NCI-H774 (cell line): Measurements from ENCODE around the gene SCRN2.

ENCODE experiments used
- DNase-seq: peaks from one replicate; lab custom pipeline; 2025; lab: John Stamatoyannopoulos, UW

The SCRN2 gene

GRCh38 chr17:47846716-47847340 lies 5.8 kb upstream of the SCRN2 start:
- DNase-seq = no peak

GRCh38 chr17:47845716-47846075 lies 4.6 kb upstream of the SCRN2 start:
- no peak for DNase-seq

GRCh38 chr17:47844814-47845715 lies 4.0 kb upstream of the SCRN2 start:
- DNase-seq = no peak

GRCh38 chr17:47844227-47844626 lies 3.2 kb upstream of the SCRN2 start:
- DNase-seq = no peak

GRCh38 chr17:47843391-47843730 lies 2.3 kb upstream of the SCRN2 start:
- no peak for DNase-seq

GRCh38 chr17:47841488-47842291 lies 617 bp upstream of the SCRN2 start:
- DNase-seq = no peak

GRCh38 chr17:47840001-47840741 lies 902 bp downstream of the SCRN2 start:
- no peak for DNase-seq

GRCh38 chr17:47839071-47839470 lies 2.0 kb downstream of the SCRN2 start:
- no peak for DNase-seq

GRCh38 chr17:47838636-47839035 lies 2.4 kb downstream of the SCRN2 start:
- DNase-seq = no peak

GRCh38 chr17:47837401-47838039 lies 3.6 kb downstream of the SCRN2 start:
- DNase-seq = no peak

GRCh38 chr17:47836601-47837000 lies 4.5 kb downstream of the SCRN2 start:
- DNase-seq = no peak

GRCh38 chr17:47834756-47835155 lies 6.3 kb downstream of the SCRN2 start:
- DNase-seq = no peak

- no peak for DNase-seq
Observed at GRCh38 chr17:47831934-47832327, 9.1 kb downstream of the SCRN2 start.

GRCh38 chr17:47831003-47831933 lies 9.8 kb downstream of the SCRN2 start, which contains the start of the genes LRRC46 and MRPL10:
Gene LRRC46 (plus strand): TSS chr17:47831670. CDS start chr17:47831990, 320 bp downstream.
Gene MRPL10 (minus strand): TSS chr17:47831541. CDS start chr17:47831511, 30 bp downstream.
- peak; percentile 97 for DNase-seq

GRCh38 chr17:47830396-47831002 lies 10.6 kb downstream of the SCRN2 start:
- DNase-seq = no peak

GRCh38 chr17:47829870-47830269 lies 11.2 kb downstream of the SCRN2 start:
- no peak for DNase-seq

GRCh38 chr17:47823519-47823918 lies 17.6 kb downstream of the SCRN2 start:
- no peak for DNase-seq

GRCh38 chr17:47822785-47823184 lies 18.3 kb downstream of the SCRN2 start:
- DNase-seq = no peak

- DNase-seq = peak; percentile 86
Observed at GRCh38 chr17:47821424-47822391, 19.4 kb downstream of the SCRN2 start, which contains the start of gene OSBPL7. Gene OSBPL7 (minus strand): TSS chr17:47821794. CDS start chr17:47820278, 1,516 bp downstream.
